ENCODE data around the gene LILRA6. TPM values are rescaled to one million over a fixed set of nuclear protein-coding genes. Genes with fewer than 3 reads are reported as not detected.
"Not testable (repeated sequence)": the region's sequence is repeated elsewhere in the genome, so short reads cannot be mapped to it uniquely, and the experiment has no call there.

The LILRA6 gene
- not detected for total RNA-seq

DNA sequence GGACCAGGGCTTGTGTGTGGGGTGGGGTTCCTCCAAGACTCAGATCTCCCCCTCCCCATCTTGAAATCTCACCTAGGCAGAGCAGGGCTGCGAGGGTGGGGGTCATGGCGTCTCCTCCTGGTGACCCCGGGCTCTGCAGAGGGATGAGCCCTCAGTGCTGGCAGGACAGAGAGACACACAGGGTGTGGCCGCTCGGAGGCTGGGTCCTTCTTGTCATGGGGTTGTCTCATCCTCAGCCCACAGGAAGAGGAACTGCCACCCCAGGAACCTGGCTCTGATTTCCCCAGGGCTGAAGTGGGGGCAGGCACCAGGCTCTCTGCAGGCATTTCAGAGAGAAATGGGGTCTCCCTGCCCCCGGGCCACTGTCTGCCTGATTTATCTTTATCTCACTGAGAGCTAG, at the start of gene LILRA6:
Gene LILRA6, minus strand, starts transcription at position 145 of the 400 bp plus-strand sequence.
- not testable (repeated sequence) for DNase-seq

DNA sequence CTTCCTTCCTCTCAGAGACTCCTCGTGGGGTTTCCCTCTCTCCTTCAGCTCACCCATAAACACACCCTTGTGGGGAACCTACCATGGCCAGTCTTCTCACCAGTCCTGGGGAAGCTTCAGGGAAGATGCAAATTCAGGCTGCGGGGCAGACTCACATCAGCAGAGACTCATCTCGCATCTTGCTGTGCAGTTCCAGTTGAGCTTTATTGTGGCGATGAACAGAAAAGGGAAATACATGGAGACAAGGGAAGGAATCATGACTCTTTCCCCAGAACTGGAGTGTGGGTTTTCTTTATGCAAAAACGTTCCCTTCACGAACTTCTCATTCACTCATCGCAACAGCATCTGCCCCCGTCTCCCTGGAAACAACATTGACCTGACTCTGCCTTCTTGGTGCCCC, 46.6 kb upstream of the LILRA6 start:
- DNase-seq: not testable (repeated sequence)

DNA sequence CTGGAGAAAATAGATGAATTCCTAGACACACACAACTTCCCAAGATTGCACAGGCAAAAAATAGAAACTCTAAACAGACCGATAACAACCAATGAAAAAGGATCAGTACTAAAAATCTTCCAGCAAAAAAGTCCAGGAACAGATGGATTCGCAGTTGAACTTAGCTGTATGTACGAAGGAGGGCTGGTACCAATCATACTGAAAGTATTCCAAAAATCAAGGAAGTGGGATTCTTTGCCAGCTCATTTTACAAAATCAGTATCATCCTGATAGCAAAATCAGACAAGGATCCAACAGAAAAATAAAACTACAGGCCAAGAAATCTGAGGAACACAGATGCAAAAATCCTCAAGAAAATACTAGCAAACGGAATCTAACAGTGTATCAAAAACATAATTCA, 44.9 kb upstream of the LILRA6 start:
- no peak for DNase-seq

DNA sequence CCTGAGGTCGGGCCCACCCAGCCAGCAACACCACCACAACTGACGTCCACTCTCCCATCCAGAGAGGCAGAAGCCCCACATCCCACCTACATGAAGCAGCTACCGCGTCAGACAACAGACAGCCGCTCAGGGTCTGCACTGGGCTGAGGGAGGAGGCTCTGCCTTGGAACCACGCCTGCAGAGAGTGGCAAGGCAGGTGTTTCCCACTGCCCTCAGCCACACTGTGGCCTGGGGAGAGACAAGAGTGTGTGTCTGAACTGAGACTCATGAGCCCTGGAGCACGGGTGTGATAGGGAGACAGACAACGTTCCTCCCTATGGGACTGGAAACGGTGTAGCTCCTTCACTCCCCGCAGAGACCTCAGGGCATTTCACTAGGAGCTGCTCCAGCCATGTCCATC, 43.7 kb upstream of the LILRA6 start:
- not testable (repeated sequence) for DNase-seq

DNA sequence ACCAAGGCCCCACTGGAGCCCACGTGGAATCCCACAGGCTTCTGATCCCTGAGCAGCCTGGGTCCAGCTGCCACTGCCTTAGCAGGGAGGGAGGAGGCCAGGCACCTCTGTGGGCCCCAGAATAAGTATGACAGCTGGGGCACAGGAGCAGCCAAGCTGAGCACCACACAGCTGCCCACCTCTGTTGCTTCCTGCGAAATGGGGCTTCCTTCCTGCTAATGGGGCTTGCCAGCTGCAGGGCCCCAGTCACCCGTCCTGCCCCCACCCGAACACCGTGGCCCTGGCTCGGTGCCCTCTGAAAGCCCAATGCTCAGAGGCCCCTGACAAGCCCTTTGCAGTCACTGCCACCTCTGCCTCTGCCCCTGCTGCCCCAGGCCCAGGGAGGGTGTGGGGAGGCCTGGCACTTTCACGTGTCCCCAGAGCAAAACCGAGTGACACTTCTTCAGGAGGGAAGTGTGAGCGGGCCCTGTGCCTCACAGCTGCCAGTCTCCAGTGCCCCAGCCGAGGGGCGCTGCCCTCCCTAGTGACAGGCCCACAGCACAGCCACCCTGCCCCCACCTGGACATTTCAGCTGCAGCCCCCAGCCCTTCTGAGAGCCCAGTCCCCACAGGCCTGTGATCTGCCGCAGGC, 43.0 kb upstream of the LILRA6 start:
- not testable (repeated sequence) for DNase-seq

DNA sequence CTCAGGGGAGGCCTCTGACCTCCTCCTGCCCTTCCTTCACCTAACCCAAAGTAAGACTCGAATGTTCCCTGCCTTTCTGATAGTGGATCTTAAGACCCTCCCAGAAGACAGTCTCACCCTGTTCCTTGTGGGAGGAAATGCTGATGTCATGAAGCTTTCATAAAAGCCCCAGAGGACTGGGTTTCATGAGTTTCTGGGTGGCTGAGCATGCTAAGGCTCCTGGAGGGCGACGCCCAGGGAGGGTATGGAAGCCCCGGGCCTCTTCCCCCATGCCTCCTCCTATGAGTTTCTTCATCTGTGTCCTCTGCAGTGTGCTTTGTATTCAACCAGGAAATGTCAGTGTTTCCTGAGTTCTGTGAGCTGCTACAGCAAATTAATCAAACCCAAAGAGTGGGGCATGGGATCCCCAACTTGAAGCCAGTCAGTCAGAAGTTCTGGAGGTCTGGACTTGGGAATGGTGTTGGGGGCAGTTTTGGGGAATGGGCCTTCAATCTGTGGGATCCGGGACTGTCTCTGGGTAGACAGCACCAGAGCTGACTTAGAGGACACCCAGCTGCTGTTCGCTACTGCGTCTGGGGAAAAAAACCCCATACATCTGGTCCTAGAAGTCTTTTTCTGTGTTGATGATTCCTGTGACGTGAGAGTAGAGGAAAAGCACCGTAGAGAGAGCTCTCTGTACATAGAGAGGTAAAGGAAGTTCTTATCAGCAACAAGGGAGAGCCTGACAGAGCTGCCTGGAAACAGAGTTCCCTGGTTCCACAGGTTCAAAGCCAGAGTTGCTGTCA, 40.3 kb upstream of the LILRA6 start:
- no peak for DNase-seq

DNA sequence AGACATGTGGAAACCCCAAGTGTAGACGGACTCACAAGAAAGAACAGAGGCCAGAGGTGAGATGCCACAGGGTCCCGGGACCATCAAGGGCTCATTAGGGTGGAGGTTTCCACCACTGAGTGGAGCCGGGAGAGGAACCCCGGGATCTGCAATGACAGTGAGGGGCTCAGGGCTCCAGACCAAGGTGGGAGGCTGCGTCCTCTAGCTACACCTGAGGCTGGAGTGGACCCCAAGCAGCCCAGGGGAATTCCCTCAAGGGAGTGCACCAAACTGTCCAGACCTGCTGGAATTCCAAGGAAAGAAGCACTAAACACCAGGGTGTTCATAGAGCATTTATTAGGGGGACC, 39.1 kb upstream of the LILRA6 start:
- not testable (repeated sequence) for DNase-seq

DNA sequence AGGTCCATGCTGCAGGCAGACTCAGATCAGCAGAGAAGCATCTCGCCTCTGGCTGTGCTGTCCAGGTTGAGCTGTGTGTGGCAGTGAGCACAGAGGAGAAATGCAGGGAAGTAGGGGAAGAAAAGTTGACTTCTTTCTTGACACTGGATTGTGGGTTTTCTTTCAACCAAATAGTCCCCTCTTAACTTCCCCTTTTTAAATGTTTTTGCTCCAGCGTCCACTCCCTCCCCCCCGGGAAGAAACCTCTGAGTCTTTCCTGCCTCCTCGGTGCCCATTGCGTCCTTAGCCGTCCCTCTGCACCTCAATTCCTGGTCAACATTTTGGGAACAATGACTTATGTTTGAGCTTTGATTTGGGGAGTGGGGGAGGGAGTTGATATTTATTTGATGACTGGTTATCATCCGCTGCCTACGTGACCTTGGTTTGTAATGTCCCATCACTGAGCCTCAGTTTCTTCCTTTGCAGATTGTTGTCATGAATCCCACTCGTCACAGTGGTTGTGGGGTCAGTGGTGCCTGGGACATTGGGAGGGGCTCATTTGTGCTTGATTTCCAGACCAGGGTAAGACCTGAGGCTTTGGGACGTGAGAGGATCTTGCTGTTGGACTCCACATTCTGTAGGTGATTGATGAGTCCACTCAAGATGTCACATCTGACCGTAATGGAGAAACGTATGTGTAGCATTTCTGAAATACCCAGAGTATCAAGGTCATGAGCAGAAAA, 38.6 kb upstream of the LILRA6 start, which contains the start of gene LILRB2:
Gene LILRB2, minus strand, starts transcription at position 104 of the 722 bp plus-strand sequence. CDS start 614 bp downstream, outside the sequence.
- DNase-seq: no peak

DNA sequence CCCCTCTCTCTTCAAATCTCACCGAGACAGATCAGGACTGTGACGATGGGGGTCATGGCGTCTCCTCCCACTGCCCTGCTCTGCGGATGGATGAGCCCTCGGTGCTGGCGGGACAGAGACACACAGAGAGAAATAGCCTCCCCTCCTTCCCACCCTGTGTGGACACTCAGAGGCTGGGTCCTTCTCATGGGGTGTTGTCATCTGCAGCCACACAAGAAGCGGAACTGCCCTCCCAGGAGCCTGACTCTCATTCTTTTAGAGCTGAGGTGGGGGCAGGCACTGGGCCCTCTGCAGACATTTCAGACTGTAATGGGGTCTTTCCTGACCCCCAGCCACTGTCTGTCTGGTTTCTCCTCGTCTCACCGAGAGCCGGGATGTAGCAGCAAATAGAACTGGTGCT, 37.9 kb upstream of the LILRA6 start:
- DNase-seq: not testable (repeated sequence)

DNA sequence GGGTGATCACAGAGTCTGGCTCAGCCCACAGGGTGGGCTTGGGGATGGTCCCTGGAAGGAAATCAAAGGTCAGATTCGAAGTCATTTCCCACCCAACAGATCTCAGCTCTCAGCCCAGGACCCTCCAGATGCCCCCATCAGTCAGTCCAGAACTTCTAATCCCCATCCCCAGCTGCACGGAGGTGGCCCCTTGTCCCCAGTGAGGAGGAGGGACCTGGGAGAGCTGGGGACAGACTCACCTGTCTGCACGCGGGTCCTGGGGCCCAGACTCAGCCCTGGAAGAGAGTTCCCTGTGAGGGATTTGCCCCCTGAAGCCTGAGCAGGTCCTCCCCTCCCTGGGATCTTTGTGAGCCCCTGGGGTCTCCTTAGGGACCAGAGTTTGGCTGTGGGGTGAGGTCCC, 37.4 kb upstream of the LILRA6 start:
- DNase-seq: not testable (repeated sequence)

DNA sequence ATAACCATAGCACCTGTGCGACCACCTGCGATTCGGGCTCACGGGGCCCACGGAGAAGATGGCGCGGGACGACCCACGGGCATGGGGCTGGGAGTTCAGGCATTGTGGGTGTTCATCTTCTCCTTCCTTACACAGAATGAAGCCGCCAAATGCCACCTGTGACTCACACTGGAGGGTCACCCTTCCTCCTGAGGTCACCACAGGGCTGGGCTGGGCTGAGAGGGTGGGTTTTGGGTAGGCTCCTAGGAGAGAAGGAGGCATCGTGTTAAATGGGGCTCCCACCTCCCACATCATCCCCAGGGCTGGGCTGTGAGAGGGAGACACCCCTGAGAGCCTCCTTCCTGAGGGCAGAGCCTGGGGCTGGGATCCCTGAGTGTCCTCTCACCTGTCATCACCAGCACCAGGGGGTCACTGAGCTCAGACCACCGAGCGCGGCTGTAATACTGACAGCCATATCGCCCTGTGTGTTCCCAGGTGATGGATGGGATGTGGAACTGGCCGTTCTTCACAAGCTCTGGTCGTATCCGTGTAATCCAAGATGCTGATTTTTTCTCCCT, 36.9 kb upstream of the LILRA6 start:
- DNase-seq: no peak

DNA sequence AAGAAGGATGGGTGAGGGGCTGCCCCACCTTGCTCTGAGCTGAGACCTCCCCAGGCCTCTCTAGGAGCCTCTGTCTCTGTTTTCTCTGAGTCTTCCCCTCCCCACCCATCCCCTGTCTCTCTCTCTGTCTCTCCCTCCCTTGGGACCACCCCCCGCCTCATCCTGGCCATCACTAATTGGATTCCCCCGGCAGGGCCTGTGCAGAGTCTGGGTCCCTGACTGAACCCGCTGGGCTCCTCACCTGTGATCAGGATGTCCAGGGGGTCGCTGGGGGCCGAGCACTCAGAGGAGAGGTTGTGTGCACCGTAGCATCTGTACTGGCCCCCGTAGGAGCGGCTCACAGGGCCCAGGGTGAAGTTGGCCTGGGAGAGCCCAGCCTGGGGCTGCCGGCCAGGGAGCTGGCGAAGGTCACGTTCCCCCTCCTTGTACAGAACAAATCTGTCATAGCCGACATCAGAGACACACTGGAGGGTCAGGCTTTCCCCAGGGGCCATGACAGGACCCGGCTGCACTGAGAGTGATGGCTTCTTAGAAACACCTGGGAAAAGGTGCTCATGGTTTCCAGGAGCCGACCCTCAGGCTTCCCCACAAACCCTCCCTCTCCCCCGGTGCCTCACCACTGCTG, 36.1 kb upstream of the LILRA6 start:
- not testable (repeated sequence) for DNase-seq

DNA sequence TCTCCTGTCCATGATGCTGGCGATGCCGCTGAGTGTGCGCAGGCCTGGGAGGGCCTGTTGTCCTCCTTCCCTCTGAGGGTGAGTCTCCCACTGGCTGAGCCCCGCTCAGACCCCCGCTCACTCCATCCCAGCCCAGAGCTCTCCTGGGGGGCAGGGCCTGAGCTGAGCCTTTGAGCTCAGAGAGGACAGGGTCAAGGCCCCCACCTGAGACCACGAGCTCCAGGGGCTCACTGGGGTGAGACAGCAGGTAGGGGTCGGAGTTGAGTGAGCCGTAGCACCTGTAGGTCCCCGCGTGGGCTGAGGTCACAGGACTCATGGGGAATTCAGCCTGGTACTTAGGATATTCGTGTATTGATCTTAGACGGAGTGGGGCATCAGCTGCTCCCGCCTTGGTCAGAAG, 35.5 kb upstream of the LILRA6 start:
- not testable (repeated sequence) for DNase-seq

DNA sequence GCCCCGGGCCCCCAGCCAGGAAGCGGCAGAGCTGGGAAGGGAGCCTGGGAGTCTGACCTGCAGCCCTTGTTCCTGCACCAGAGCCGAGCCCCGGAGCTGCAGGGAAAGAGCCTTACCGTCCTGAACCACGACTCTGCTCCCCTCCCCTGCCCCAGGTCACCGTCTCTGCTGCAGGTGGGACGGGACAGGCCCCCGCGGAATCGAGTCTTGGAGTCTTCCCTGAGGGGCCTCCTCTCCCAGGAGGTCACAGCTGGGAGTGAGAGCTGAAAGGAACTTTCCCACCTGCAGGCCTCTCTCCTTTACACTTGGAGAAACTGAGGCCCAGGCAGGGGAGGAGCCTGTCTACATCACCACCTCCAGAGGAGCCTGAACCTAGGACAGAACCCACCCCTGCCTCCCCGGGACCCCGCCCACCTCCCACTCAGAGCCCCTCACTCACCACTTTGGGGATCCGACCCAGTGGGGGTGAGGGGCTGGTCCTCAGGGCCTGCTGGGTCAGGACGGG, 34.6 kb upstream of the LILRA6 start:
- not testable (repeated sequence) for DNase-seq

DNA sequence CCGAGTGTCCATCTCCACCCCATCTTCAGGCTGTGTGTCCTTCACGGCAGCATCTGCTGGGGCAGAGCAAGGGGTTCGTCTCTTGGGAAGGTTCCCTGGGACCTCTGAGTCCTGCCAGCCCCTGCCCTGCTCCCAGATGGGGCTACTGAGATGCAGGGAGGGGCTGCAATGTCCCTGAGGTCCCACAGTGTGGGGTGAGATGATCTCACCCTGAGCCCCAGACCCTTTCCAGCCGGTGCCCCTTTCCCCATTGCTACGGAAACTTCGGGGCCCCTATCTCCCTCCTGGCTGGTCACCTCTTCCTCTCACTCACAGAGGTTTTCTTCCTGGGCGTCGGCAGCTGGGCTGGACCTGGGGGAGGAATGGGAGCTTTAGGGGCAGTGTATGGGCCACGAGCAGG, 33.4 kb upstream of the LILRA6 start:
- DNase-seq: no peak

DNA sequence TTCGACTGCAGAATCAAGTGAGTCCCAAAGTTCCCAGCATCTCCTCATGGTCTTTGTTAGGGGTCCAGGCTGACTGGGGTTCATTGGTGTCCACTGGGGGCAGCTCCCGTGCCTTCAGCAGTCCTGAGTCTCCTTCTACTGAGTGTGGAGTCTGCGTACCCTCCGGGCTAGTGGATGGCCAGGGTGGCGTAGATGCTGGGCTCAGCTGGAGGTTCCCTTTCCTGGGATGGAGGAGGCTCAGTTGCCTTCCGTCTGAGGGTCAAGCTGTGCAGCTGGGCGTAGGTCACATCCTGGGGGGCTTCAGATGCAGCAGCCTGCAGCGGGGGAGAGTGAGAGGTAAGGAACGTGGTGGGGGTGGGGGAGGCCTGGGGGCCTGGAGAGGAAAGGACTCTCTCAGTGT, 31.9 kb upstream of the LILRA6 start:
- not testable (repeated sequence) for DNase-seq

DNA sequence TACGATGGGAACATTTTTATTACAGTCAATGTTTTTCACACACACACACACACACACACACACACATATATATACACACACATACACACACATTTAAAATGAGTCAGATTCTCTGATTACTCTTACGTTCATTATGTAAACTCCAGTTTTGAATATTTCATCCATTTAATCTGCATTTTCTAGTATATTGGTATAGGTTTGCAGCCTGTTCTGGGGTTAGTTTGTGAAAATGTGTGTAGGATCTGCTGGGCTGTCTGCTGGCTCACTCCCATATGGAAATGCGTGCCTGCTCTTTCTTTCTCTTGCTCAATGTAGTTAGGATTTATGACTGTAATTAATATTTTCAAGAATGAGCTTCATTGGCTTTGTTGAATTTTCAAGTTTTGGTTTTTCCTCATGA, 31.2 kb upstream of the LILRA6 start:
- no peak for DNase-seq

DNA sequence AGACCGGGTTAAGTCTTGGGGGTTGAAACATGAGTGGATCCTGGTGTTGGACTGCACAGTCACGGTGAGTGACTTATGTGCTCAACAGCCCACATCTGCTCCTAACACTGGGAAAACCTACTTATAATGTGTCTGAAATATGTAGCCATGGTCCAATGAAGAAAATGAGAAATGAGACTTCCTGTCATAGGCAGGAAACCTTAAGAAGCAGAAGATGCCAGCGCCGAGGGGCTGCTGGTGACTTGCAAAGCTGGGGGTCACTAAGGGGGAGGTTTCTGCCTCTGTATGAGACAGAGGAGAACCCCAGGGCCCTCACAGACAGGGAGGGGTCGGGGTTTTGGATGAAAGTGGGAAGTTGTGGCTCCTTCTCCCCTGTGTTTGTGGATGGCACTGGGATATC, 29.6 kb upstream of the LILRA6 start:
- DNase-seq: not testable (repeated sequence)

DNA sequence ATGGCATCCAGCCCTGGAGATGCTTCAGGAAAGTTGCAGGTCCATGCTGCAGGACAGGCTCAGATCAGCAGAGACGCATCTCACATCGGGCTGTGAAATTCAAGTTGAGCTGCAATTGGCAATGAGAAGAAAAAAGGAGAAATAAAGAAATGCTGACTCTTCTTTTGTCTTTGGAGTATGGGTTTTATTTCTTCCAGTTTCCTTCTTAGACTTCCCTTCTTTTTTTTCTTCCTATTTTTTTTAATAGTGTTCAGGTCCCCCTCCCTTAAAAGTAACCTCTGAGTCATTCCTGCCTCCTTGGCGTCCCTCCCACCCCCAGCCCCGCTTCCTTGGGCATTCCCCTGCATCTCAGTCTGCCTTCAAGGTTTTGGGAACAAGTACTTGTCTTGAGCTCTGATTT, 29.0 kb upstream of the LILRA6 start:
- DNase-seq: not testable (repeated sequence)

DNA sequence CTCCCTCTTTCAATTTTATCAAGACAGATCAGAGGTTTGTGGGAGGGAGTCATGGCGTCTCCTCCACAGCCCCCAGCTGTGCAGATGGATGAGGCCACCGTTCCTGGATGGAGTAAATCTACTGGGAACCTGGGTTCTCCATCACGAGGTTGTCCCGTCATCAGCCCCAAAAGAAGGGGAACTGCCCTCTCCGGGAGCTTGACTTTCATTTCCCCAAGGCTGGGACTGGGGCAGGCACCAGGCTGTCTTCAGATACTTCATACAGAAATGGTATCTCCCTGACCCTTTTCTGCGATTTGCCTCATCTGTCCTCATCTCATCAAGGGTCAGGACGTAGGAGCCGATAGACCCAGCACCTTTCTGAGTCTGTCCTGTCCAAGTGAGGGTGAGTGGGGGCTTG, 28.5 kb upstream of the LILRA6 start:
- no peak for DNase-seq

DNA sequence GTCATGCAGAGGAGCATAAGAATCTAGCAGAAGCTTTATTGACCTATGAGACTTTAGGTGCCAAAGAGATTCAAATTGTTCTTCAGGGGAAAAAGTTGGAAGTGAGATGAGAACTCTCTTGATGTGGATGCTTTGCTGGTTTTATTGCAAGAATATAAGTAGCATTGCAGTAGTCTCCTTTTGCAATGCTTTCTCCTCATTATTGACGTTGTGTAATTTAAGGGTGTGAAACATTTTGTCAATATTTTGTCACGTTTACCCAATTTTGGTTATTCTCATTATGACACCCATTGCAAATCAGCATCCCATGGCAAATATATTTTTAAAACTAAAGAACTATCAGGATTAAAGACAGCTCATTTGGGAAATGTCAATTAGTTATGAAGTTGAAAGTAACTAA, 26.3 kb upstream of the LILRA6 start:
- no peak for DNase-seq

DNA sequence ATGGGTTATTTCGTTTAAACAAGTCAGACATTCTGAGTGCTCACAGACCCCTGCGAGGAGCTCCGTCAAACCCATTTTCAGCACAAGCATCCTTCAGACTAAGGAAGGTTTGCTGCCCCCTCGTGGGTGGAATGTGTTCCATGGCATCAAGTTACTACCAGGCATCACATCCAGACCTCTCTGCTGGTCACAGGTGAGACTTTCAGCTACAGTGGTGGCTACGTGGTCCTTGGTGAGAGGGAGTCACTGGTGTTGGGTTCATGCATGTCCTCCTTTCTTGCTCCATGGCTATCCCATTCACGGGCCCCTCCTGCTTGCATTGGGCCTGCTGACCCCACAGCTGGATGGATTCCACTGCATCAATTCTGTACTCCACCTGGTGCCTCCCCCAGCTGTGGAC, 23.5 kb upstream of the LILRA6 start:
- DNase-seq: peak; percentile 74

Data from tongue (tissue), 2 donors.